B cell (primary cell): ENCODE data around the gene EXOSC9. TPM values are rescaled to one million over a fixed set of nuclear protein-coding genes. Genes with fewer than 3 reads are reported as not detected.

Experiments used
- ATAC-seq: fragments of 200-7000 bp; cut with Tn5 transposase; one replicate; pipeline ENCODE4 v1.10.0; 2021; ENCODE audit warnings: low read depth, mild to moderate bottlenecking, moderate number of reproducible peaks, moderate library complexity
- CTCF ChIA-PET: fragments of 350-600 bp; sonication (Branson Sonifier 250); formaldehyde crosslinking; loops from one replicate; lab custom pipeline; 2021; ENCODE audit warnings: antibody characterized with exemption, inconsistent platforms; lab: Charles Lee
- POLR2A ChIA-PET: fragments of 350-600 bp; sonication (Branson Sonifier 250); formaldehyde crosslinking; loops from one replicate; lab custom pipeline; 2021; ENCODE audit warnings: antibody characterized with exemption; lab: Charles Lee
- DNase-seq: peaks from one replicate; pipeline ENCODE4 v3.0.0; 2013
- H2AFZ ChIP-seq: 2 replicates; pipeline ENCODE4 v1.6.1; 2012; ENCODE audit warnings: mild to moderate bottlenecking, low read depth, low read length; ENCODE audit not compliant: insufficient read depth, poor library complexity, severe bottlenecking
- H3K27ac ChIP-seq, 2 donors: 1 replicate in 1 of 2; 2 replicates in 1 of 2; pipeline ENCODE4 v1.5.1; 2012 to 2013; ENCODE audit warnings: low read length in 2 of 2, mild to moderate bottlenecking in 2 of 2, moderate library complexity in 1 of 2
- H3K27me3 ChIP-seq, 4 experiments: fragments of 200-600 bp in 1 of 4; sonication (generic) in 1 of 4; replicated peaks in 1 of 4; 1 replicate in 2 of 4; 2 replicates in 2 of 4; pipeline versions ENCODE4 v1.6.1 to v1.7.0; 2013 to 2016; ENCODE audit warnings: low read length in 3 of 4, mild to moderate bottlenecking in 2 of 4, mixed read lengths in 1 of 4, moderate library complexity in 1 of 4; ENCODE audit not compliant: insufficient read depth in 4 of 4, control insufficient read depth in 3 of 4; ENCODE audit errors: control extremely low read depth in 1 of 4
- H3K36me3 ChIP-seq, 2 experiments: replicated peaks in 1 of 2; 1 replicate in 1 of 2; 2 replicates in 1 of 2; pipeline versions ENCODE4 v1.6.1 to v1.7.1; 2013; ENCODE audit warnings: low read length in 1 of 2; ENCODE audit not compliant: insufficient read depth in 2 of 2, control insufficient read depth in 1 of 2; ENCODE audit errors: control extremely low read depth in 1 of 2, extremely low read depth in 1 of 2
- H3K4me1 ChIP-seq, 2 donors: fragments of 200-600 bp in 1 of 2; sonication (generic) in 1 of 2; 1 replicate in 1 of 2; 2 replicates in 1 of 2; pipeline versions ENCODE4 v1.5.1 to v1.6.1; 2013 to 2017; ENCODE audit warnings: low read length in 2 of 2; ENCODE audit not compliant: control insufficient read depth in 2 of 2, insufficient read depth in 2 of 2
- H3K4me2 ChIP-seq: replicated peaks from 2 replicates; pipeline ENCODE3; 2012; ENCODE audit warnings: mild to moderate bottlenecking, low read depth, low read length; ENCODE audit not compliant: poor library complexity, severe bottlenecking
- H3K4me3 ChIP-seq, 5 experiments: fragments of 200-600 bp in 1 of 5; sonication (generic) in 1 of 5; 1 replicate in 3 of 5; 2 replicates in 2 of 5; pipeline versions ENCODE4 v1.5.1 to v1.7.0; 2011 to 2016; ENCODE audit warnings: low read length in 4 of 5, mild to moderate bottlenecking in 4 of 5, low read depth in 2 of 5, control low read depth in 1 of 5, moderate library complexity in 1 of 5; ENCODE audit not compliant: insufficient read depth in 1 of 5; ENCODE audit errors: control extremely low read depth in 1 of 5, extremely low read depth in 1 of 5
- H3K79me2 ChIP-seq: fragments of 200-600 bp; sonication (generic); one replicate; pipeline ENCODE4 v1.6.0; 2016; ENCODE audit warnings: low read length; ENCODE audit not compliant: control insufficient read depth, insufficient read depth
- H3K9ac ChIP-seq: fragments of 200-600 bp; sonication (generic); 2 replicates; pipeline ENCODE4 v1.6.1; 2017; ENCODE audit warnings: mild to moderate bottlenecking, low read length, moderate library complexity
- H3K9me3 ChIP-seq, 3 donors: one replicate each; pipeline versions ENCODE4 v1.6.1 to v1.7.1; 2013; ENCODE audit warnings: low read length in 2 of 3; ENCODE audit not compliant: control insufficient read depth in 2 of 3, insufficient read depth in 1 of 3; ENCODE audit errors: control extremely low read depth in 1 of 3
- H4K20me1 ChIP-seq: 2 replicates; pipeline ENCODE4 v1.6.0; 2012; ENCODE audit warnings: mild to moderate bottlenecking, low read length; ENCODE audit not compliant: insufficient read depth, control insufficient read depth, poor library complexity, severe bottlenecking
- H3K27ac Mint-ChIP-seq: one replicate; pipeline ENCODE4 v1.8.0; 2021; ENCODE audit warnings: mixed read lengths
- H3K27me3 Mint-ChIP-seq: one replicate; pipeline ENCODE4 v1.8.0; 2021; ENCODE audit warnings: mixed read lengths
- H3K4me1 Mint-ChIP-seq: one replicate; pipeline ENCODE4 v1.8.0; 2021; ENCODE audit warnings: mixed read lengths
- H3K4me3 Mint-ChIP-seq: one replicate; pipeline ENCODE4 v1.8.0; 2021; ENCODE audit warnings: mixed read lengths
- H3K9me3 Mint-ChIP-seq: one replicate; pipeline ENCODE4 v1.8.0; 2022; ENCODE audit warnings: mixed read lengths; ENCODE audit not compliant: insufficient read depth
- EZH2 ChIP-seq: IDR thresholded peaks from 2 replicates; pipeline ENCODE4 v1.6.1; 2012; ENCODE audit warnings: borderline replicate concordance, low read depth, mild to moderate bottlenecking, moderate library complexity, low read length; ENCODE audit not compliant: insufficient read depth, poor library complexity, severe bottlenecking
- WGBS: methylation state at CpG from one replicate; pipeline ENCODE4 v1.1.5; 2013; ENCODE audit warnings: missing lambda C conversion rate; ENCODE audit not compliant: insufficient coverage; 5-methylcytosine and 5-hydroxymethylcytosine counted together
- intact Hi-C: fragments of 100-400 bp; cut with micrococcal nuclease; formaldehyde crosslinking; loops from one replicate; pipeline ENCODE4 v1.10.0; 2022
- polyA plus RNA-seq: library from polyadenylated mRNA; depleted of rRNA; stranded (reverse); fragments of >200 nt; gene quantifications from 2 replicates; pipeline ENCODE4 v1.2.3, GENCODE V29; 2012
- total RNA-seq, 2 donors: library from RNA; stranded (reverse); fragments of 120-200 nt in 1 of 2; gene quantifications; 1 replicate in 1 of 2; 2 replicates in 1 of 2; pipeline versions ENCODE4 v1.2.3 to v1.2.4, GENCODE V29; 2013 to 2022
- TF ChIP-seq, protein P1 (sequence below): fragments of 200-600 bp; IDR thresholded peaks from one replicate; pipeline ENCODE4 v1.8.0; 2022; ENCODE audit warnings: antibody characterized with exemption, mild to moderate bottlenecking

Gene EXOSC9
- total and polyA plus RNA-seq, 2 donors (not counting 1 experiment from before 2014, with no cell fraction given) = 27.5 to 35.5 TPM

DNA sequence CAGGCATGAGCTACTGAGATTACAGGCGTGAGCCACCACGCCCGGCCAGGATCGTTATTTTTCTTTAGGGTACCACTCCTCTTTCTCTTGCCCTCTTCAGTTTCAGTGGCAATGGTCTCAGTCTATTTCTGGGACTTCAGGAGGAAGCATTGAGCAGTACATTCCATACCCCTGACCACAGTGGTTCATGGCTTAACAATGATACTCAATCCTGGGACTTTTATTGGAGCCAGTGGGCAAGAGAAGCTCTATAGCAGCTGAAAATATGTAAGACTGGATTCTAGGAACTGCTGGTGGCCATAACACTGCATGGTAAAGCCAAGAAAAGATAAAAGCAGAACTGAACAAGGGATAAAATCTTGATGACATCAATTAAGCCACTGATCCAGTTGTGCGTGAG lies 28.4 kb downstream of the EXOSC9 start:
- WGBS = 97% methylated on average over 4 of the region's 5 CpGs

DNA sequence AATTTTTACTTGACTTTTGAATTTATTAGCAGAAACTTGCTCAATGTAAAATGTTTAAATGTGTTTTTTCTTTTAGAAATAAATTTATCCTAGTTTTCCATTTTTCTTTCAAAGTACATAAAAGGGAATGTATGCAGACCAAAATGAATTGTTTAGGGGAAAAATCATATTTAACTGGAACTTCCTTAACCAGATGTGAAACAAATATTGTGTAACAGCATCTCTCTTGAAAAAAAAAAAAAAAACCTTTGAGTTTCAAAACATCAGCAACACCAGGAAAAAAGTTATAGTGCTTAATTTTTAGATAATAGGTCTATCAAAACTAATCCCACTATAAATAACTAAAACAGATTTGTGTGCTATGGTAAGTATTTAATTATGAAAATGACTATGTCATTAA lies 37.0 kb downstream of the EXOSC9 start:
- no peaks in the 10 kb centered on the region for H3K9me3 Mint-ChIP-seq
- no peak for DNase-seq
- H3K9ac ChIP-seq = no peak overlapping the region
- H3K27ac ChIP-seq = no peak overlapping the region
- H3K9me3 ChIP-seq = no peaks in the 10 kb centered on the region
- no peak overlapping the region for H3K27ac Mint-ChIP-seq
- H3K36me3 ChIP-seq = peaks cover 0 to 8% of the 10 kb centered on the region in 2 experiments
- H2AFZ ChIP-seq = no peak overlapping the region
- no peaks in the 10 kb centered on the region for H3K4me1 Mint-ChIP-seq
- H3K4me1 ChIP-seq = no peaks in the 10 kb centered on the region
- H3K4me3 ChIP-seq = no peak overlapping the region
- ChIA-PET CTCF (no interaction called here), POLR2A (no interaction called here)
- ATAC-seq = no peak
- TF ChIP-seq, protein P1, sequence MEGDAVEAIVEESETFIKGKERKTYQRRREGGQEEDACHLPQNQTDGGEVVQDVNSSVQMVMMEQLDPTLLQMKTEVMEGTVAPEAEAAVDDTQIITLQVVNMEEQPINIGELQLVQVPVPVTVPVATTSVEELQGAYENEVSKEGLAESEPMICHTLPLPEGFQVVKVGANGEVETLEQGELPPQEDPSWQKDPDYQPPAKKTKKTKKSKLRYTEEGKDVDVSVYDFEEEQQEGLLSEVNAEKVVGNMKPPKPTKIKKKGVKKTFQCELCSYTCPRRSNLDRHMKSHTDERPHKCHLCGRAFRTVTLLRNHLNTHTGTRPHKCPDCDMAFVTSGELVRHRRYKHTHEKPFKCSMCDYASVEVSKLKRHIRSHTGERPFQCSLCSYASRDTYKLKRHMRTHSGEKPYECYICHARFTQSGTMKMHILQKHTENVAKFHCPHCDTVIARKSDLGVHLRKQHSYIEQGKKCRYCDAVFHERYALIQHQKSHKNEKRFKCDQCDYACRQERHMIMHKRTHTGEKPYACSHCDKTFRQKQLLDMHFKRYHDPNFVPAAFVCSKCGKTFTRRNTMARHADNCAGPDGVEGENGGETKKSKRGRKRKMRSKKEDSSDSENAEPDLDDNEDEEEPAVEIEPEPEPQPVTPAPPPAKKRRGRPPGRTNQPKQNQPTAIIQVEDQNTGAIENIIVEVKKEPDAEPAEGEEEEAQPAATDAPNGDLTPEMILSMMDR = no peak
- TF ChIP-seq EZH2 = no peak
- no peaks in the 10 kb centered on the region for H3K79me2 ChIP-seq
- no peaks in the 10 kb centered on the region for H4K20me1 ChIP-seq
- no peak overlapping the region for H3K4me2 ChIP-seq
- H3K27me3 Mint-ChIP-seq = no peaks in the 10 kb centered on the region
- no peak overlapping the region for H3K4me3 Mint-ChIP-seq
- intact Hi-C loops = no loop called here
- H3K27me3 ChIP-seq = no peaks in the 10 kb centered on the region

More for the DNA sequence above, 28.4 kb downstream of the EXOSC9 start:
- Histone ChIP-seq H3K27ac (no peak overlapping the region), H4K20me1 (no peaks in the 10 kb centered on the region), H3K4me1 (no peaks in the 10 kb centered on the region), H3K27me3 (no peaks in the 10 kb centered on the region), H3K9ac (no peak overlapping the region), H3K4me3 (no peak overlapping the region), H3K36me3 (peaks cover 2 to 3% of the 10 kb centered on the region in 2 experiments), H3K9me3 (no peaks in the 10 kb centered on the region), H3K79me2 (no peaks in the 10 kb centered on the region), H3K4me2 (no peak overlapping the region), H2AFZ (no peak overlapping the region)
- TF ChIP-seq, protein P1 = no peak
- no peak for TF ChIP-seq EZH2
- no peak overlapping the region for H3K27ac Mint-ChIP-seq
- no peaks in the 10 kb centered on the region for H3K4me1 Mint-ChIP-seq
- H3K4me3 Mint-ChIP-seq = no peak overlapping the region
- CTCF ChIA-PET = no interaction called here
- intact Hi-C loops = no loop called here
- H3K27me3 Mint-ChIP-seq = no peaks in the 10 kb centered on the region
- no peaks in the 10 kb centered on the region for H3K9me3 Mint-ChIP-seq
- ATAC-seq (no peak), DNase-seq (no peak)
- POLR2A ChIA-PET = no interaction called here
